ENCODE data around the gene ARPP21.

DNA sequence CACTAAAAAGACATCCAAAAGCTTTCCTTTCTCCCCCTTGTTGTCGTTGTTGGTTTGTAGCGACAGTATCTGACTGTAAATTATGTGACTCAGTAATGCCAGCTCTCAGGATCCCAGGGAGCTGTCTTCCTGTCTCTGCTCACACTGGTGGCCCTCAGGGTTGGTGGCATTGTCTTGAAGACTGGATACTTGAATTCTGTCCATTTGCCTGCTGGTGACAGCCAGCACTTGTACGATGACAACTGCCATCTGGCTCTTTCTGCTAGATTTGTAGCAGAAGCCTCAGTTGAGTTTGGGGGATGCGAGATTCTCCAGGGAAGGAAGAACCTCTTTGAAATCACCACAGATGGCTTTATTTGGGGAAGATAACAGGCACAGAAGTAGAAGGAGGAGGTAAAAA, 120.8 kb downstream of the ARPP21 start:
- TF ChIP-seq, protein P1, sequence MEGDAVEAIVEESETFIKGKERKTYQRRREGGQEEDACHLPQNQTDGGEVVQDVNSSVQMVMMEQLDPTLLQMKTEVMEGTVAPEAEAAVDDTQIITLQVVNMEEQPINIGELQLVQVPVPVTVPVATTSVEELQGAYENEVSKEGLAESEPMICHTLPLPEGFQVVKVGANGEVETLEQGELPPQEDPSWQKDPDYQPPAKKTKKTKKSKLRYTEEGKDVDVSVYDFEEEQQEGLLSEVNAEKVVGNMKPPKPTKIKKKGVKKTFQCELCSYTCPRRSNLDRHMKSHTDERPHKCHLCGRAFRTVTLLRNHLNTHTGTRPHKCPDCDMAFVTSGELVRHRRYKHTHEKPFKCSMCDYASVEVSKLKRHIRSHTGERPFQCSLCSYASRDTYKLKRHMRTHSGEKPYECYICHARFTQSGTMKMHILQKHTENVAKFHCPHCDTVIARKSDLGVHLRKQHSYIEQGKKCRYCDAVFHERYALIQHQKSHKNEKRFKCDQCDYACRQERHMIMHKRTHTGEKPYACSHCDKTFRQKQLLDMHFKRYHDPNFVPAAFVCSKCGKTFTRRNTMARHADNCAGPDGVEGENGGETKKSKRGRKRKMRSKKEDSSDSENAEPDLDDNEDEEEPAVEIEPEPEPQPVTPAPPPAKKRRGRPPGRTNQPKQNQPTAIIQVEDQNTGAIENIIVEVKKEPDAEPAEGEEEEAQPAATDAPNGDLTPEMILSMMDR (conservative IDR thresholded peaks at IDR 0.05; ENCODE audit: low read depth, low read length): no peak
- TF ChIP-seq EZH2 (IDR thresholded peaks at IDR 0.05; ENCODE audit: low read length, unreplicated experiment): no peak
- TF ChIP-seq EZH2phosphoT487 (IDR thresholded peaks at IDR 0.05; ENCODE audit: borderline replicate concordance, low read length): no peak
